Tibial artery (tissue), 4 donors: ENCODE results near the gene COL4A6.

Experiments used
- DNase-seq, 2 donors: peaks; one replicate each; pipeline ENCODE4 v3.0.0-alpha.2; 2019
- H3K27ac ChIP-seq, 2 donors: fragments of 200-600 bp; sonication (generic) in 1 of 2; 1 replicate in 1 of 2; 2 replicates in 1 of 2; pipeline ENCODE4 v1.5.1; 2018 to 2019; ENCODE audit warnings: mild to moderate bottlenecking in 1 of 2
- H3K27me3 ChIP-seq, 2 donors: fragments of 200-600 bp; sonication (generic) in 1 of 2; one replicate each; pipeline versions ENCODE4 v1.5.1 to v1.6.0; 2016 to 2019
- H3K36me3 ChIP-seq, 3 donors: fragments of 200-600 bp; sonication (generic) in 2 of 3; one replicate each; pipeline ENCODE4 v1.5.1; 2016 to 2019; ENCODE audit warnings: mild to moderate bottlenecking in 2 of 3
- H3K4me1 ChIP-seq, 4 donors: fragments of 200-600 bp; sonication (generic) in 2 of 4; 1 replicate in 3 of 4; 2 replicates in 1 of 4; pipeline ENCODE4 v1.5.1; 2016 to 2019
- H3K4me3 ChIP-seq, 2 donors: fragments of 200-600 bp; sonication (generic) in 1 of 2; 1 replicate in 1 of 2; 2 replicates in 1 of 2; pipeline ENCODE4 v1.5.1; 2018 to 2019; ENCODE audit warnings: mild to moderate bottlenecking in 2 of 2
- H3K9me3 ChIP-seq, 3 donors: fragments of 200-600 bp; sonication (generic) in 1 of 3; one replicate each; pipeline ENCODE4 v1.5.1; 2016 to 2019
- intact Hi-C: fragments of 100-400 bp; cut with DNase I; formaldehyde crosslinking; loops from one replicate; pipeline ENCODE4 v1.15.0; 2023; ENCODE audit warnings: low total_unique reads
- TF ChIP-seq, protein P1 (sequence below), 2 experiments: fragments of 200-600 bp in 1 of 2; fragments of 450-650 bp in 1 of 2; IDR thresholded peaks; one replicate each; pipeline ENCODE4 v1.5.1; 2017 to 2019; ENCODE audit warnings: antibody characterized with exemption in 2 of 2, mild to moderate bottlenecking in 1 of 2, moderate library complexity in 1 of 2

Gene COL4A6

DNA sequence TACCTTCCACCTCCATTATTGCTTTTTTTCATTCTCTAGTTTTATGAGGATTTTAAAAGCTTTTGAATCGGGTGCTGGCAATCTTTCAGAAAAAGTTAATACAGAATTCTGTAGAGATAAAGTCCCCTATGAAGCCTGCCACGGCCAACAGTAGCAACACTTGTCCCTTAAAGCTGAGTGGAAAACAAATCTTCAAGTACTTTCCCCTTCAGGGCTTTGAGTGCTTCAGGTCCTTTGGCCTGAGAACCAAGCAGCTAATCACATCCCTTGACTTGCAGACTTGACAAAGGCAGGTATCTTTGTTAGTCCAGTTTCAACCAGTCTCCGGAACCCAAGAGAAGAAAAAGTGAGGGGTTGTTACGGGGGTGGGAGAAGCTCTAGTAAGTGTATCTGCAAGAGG is 202.2 kb downstream of the COL4A6 start:
- Histone ChIP-seq H3K27ac (no peak overlapping the region), H3K4me1 (no peaks in the 10 kb centered on the region), H3K9me3 (no peaks in the 10 kb centered on the region), H3K4me3 (no peak overlapping the region), H3K27me3 (no peaks in the 10 kb centered on the region), H3K36me3 (no peaks in the 10 kb centered on the region)
- no peak for DNase-seq
- TF ChIP-seq, protein P1, sequence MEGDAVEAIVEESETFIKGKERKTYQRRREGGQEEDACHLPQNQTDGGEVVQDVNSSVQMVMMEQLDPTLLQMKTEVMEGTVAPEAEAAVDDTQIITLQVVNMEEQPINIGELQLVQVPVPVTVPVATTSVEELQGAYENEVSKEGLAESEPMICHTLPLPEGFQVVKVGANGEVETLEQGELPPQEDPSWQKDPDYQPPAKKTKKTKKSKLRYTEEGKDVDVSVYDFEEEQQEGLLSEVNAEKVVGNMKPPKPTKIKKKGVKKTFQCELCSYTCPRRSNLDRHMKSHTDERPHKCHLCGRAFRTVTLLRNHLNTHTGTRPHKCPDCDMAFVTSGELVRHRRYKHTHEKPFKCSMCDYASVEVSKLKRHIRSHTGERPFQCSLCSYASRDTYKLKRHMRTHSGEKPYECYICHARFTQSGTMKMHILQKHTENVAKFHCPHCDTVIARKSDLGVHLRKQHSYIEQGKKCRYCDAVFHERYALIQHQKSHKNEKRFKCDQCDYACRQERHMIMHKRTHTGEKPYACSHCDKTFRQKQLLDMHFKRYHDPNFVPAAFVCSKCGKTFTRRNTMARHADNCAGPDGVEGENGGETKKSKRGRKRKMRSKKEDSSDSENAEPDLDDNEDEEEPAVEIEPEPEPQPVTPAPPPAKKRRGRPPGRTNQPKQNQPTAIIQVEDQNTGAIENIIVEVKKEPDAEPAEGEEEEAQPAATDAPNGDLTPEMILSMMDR (IDR thresholded peaks at IDR 0.05) = no peak
- intact Hi-C loops = no loop called here

DNA sequence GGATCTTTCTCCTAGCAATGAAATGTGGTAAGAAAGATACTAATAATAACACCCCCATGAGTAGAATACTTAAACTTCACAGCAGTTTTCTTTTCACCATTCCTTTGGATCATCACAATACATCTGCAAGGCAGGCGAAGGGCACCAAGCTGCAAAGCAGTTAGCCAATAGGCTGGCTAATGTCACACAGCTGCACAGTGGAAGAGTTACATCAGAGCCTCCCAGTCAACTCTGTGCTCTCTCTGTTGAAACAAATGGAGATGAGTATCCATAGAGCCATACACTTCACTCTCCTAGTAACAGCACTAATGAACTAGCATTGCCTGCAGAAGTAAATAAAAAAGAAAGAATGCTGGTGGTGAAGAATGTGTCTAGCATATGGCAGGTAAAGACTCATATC is 207.6 kb downstream of the COL4A6 start:
- no peaks in the 10 kb centered on the region for H3K27me3 ChIP-seq
- intact Hi-C loops = no loop called here
- H3K9me3 ChIP-seq = no peaks in the 10 kb centered on the region
- TF ChIP-seq, protein P1 (IDR thresholded peaks at IDR 0.05) = no peak
- DNase-seq = no peak
- H3K36me3 ChIP-seq = no peaks in the 10 kb centered on the region
- no peak overlapping the region for H3K4me3 ChIP-seq
- H3K4me1 ChIP-seq = no peaks in the 10 kb centered on the region
- H3K27ac ChIP-seq = no peak overlapping the region

DNA sequence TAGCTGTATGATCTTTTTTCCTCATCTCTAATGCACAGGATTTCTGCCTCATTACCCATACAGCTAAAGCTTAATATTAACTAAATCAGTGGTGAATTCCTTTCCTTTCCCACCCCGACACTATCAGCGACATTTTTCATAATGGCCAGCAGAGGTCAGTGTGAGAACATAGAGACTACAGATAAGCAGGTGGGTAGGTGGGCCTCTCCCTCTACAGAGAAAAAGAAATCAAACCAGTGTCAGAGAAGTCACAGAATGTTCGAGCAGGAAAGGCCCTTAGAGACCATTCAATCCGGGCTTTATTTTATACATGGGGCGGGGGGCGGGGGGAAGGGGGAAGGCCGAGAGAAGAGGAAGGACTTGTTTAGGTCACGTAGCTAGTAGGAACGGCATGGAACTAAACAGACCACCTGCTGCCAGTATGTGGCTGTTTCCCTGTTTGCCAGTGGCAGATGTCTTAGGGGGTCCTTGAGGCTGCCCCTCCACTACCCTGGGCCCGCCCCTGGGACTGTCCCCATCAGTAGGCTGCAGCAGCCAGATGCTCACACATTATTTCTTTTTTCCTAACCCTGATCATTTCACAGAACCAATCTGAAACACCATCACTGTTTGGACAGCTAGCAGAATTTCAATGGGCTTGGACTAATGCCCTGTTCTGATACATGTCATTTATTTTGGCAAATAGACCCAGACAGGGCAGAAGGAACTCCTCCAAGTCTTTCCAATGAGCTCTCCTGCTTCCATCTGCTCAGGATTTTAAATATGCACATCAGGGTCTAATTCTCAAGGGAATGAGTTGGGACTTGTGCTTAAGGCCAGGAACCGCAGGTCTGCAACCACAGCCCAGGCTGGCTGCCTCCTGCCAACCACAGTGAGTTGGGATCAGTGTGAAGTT is 213.2 kb downstream of the COL4A6 start:
- H3K27ac ChIP-seq = peak overlapping the region; percentile 49 to 63
- no peaks in the 10 kb centered on the region for H3K36me3 ChIP-seq
- no peak for DNase-seq
- H3K4me3 ChIP-seq = no peak overlapping the region
- H3K9me3 ChIP-seq = no peaks in the 10 kb centered on the region
- peaks cover 0 to 50% (median 4%) of the 10 kb centered on the region in 4 donors for H3K4me1 ChIP-seq
- H3K27me3 ChIP-seq = no peaks in the 10 kb centered on the region
- intact Hi-C loops = loop anchor here (10.0 kb wide), 1 partner anchor 310 kb away; no protein-coding TSS in a partner anchor
- TF ChIP-seq, protein P1 (IDR thresholded peaks at IDR 0.05) = peak; percentile 24 to 32

DNA sequence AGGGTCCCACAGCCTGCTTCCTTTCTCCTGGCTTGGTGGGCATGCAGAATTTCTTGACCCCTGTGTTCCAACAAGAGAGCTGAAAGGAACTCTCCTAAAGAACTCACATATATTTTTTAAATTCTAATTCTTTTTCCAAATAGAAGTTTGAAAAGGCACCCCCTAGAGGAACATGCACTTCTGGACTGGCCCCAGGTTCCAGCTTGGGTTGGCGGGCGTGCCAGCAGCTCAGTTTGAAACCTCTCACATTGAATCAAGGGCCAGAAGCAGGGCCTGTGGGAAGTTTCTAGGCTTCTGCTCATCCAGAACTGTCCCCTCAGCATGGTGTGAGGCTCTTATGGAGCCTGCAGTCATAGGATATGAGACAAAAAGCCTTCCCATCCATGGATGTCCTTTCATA is 214.0 kb downstream of the COL4A6 start:
- TF ChIP-seq, protein P1 (IDR thresholded peaks at IDR 0.05) = no peak
- no peaks in the 10 kb centered on the region for H3K36me3 ChIP-seq
- intact Hi-C loops = loop anchor here (10.0 kb wide), 1 partner anchor 311 kb away; no protein-coding TSS in a partner anchor
- no peaks in the 10 kb centered on the region for H3K27me3 ChIP-seq
- peaks cover 0 to 57% (median 4%) of the 10 kb centered on the region in 4 donors for H3K4me1 ChIP-seq
- H3K9me3 ChIP-seq = no peaks in the 10 kb centered on the region
- H3K4me3 ChIP-seq = no peak overlapping the region
- DNase-seq = no peak
- peak overlapping the region; percentile 49 to 63 for H3K27ac ChIP-seq

DNA sequence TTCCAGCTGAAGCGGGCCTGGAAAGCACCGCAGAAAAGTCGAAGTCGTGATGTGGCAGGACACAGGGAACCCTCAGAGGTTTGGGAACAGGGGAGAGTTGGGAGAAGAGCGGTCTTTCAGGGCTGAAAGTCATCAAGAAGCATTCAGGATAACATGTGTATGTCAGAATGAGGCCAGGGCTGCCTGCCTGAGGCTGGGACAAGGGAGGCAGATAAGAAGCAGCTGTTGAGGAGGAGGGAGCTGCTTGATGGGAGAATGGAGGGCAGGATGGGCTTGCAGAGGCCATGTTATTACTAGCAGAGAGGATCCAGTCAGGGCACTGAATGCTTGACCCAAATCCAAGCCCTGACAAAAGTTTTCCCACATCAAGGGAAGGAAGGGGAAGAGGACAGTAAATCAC is 214.6 kb downstream of the COL4A6 start:
- intact Hi-C loops = loop anchor here (10.0 kb wide), 1 partner anchor 311 kb away; no protein-coding TSS in a partner anchor
- H3K36me3 ChIP-seq = no peaks in the 10 kb centered on the region
- H3K27ac ChIP-seq = peak overlapping the region; percentile 49 to 63
- no peaks in the 10 kb centered on the region for H3K9me3 ChIP-seq
- TF ChIP-seq, protein P1 (IDR thresholded peaks at IDR 0.05) = no peak
- DNase-seq = no peak
- no peak overlapping the region for H3K4me3 ChIP-seq
- H3K27me3 ChIP-seq = no peaks in the 10 kb centered on the region
- peaks cover 0 to 59% (median 4%) of the 10 kb centered on the region in 4 donors for H3K4me1 ChIP-seq
